B cell (primary cell): ENCODE data around the gene ADAMTSL1. TPM values are rescaled to one million over a fixed set of nuclear protein-coding genes. Genes with fewer than 3 reads are reported as not detected.

Experiments
- ATAC-seq: fragments of 200-7000 bp; cut with Tn5 transposase; one replicate; pipeline ENCODE4 v1.10.0; 2021; ENCODE audit warnings: low read depth, mild to moderate bottlenecking, moderate number of reproducible peaks, moderate library complexity
- CTCF ChIA-PET: fragments of 350-600 bp; sonication (Branson Sonifier 250); formaldehyde crosslinking; loops from one replicate; lab custom pipeline; 2021; ENCODE audit warnings: antibody characterized with exemption, inconsistent platforms; lab: Charles Lee
- POLR2A ChIA-PET: fragments of 350-600 bp; sonication (Branson Sonifier 250); formaldehyde crosslinking; loops from one replicate; lab custom pipeline; 2021; ENCODE audit warnings: antibody characterized with exemption; lab: Charles Lee
- DNase-seq: peaks from one replicate; pipeline ENCODE4 v3.0.0; 2013
- H2AFZ ChIP-seq: 2 replicates; pipeline ENCODE4 v1.6.1; 2012; ENCODE audit warnings: mild to moderate bottlenecking, low read depth, low read length; ENCODE audit not compliant: insufficient read depth, poor library complexity, severe bottlenecking
- H3K27ac ChIP-seq, 2 donors: 1 replicate in 1 of 2; 2 replicates in 1 of 2; pipeline ENCODE4 v1.5.1; 2012 to 2013; ENCODE audit warnings: low read length in 2 of 2, mild to moderate bottlenecking in 2 of 2, moderate library complexity in 1 of 2
- H3K27me3 ChIP-seq, 4 experiments: fragments of 200-600 bp in 1 of 4; sonication (generic) in 1 of 4; replicated peaks in 1 of 4; 1 replicate in 2 of 4; 2 replicates in 2 of 4; pipeline versions ENCODE4 v1.6.1 to v1.7.0; 2013 to 2016; ENCODE audit warnings: low read length in 3 of 4, mild to moderate bottlenecking in 2 of 4, mixed read lengths in 1 of 4, moderate library complexity in 1 of 4; ENCODE audit not compliant: insufficient read depth in 4 of 4, control insufficient read depth in 3 of 4; ENCODE audit errors: control extremely low read depth in 1 of 4
- H3K36me3 ChIP-seq, 2 experiments: replicated peaks in 1 of 2; 1 replicate in 1 of 2; 2 replicates in 1 of 2; pipeline versions ENCODE4 v1.6.1 to v1.7.1; 2013; ENCODE audit warnings: low read length in 1 of 2; ENCODE audit not compliant: insufficient read depth in 2 of 2, control insufficient read depth in 1 of 2; ENCODE audit errors: control extremely low read depth in 1 of 2, extremely low read depth in 1 of 2
- H3K4me1 ChIP-seq, 2 donors: fragments of 200-600 bp in 1 of 2; sonication (generic) in 1 of 2; 1 replicate in 1 of 2; 2 replicates in 1 of 2; pipeline versions ENCODE4 v1.5.1 to v1.6.1; 2013 to 2017; ENCODE audit warnings: low read length in 2 of 2; ENCODE audit not compliant: control insufficient read depth in 2 of 2, insufficient read depth in 2 of 2
- H3K4me2 ChIP-seq: replicated peaks from 2 replicates; pipeline ENCODE3; 2012; ENCODE audit warnings: mild to moderate bottlenecking, low read depth, low read length; ENCODE audit not compliant: poor library complexity, severe bottlenecking
- H3K4me3 ChIP-seq, 5 experiments: fragments of 200-600 bp in 1 of 5; sonication (generic) in 1 of 5; 1 replicate in 3 of 5; 2 replicates in 2 of 5; pipeline versions ENCODE4 v1.5.1 to v1.7.0; 2011 to 2016; ENCODE audit warnings: low read length in 4 of 5, mild to moderate bottlenecking in 4 of 5, low read depth in 2 of 5, control low read depth in 1 of 5, moderate library complexity in 1 of 5; ENCODE audit not compliant: insufficient read depth in 1 of 5; ENCODE audit errors: control extremely low read depth in 1 of 5, extremely low read depth in 1 of 5
- H3K79me2 ChIP-seq: fragments of 200-600 bp; sonication (generic); one replicate; pipeline ENCODE4 v1.6.0; 2016; ENCODE audit warnings: low read length; ENCODE audit not compliant: control insufficient read depth, insufficient read depth
- H3K9ac ChIP-seq: fragments of 200-600 bp; sonication (generic); 2 replicates; pipeline ENCODE4 v1.6.1; 2017; ENCODE audit warnings: mild to moderate bottlenecking, low read length, moderate library complexity
- H3K9me3 ChIP-seq, 3 donors: one replicate each; pipeline versions ENCODE4 v1.6.1 to v1.7.1; 2013; ENCODE audit warnings: low read length in 2 of 3; ENCODE audit not compliant: control insufficient read depth in 2 of 3, insufficient read depth in 1 of 3; ENCODE audit errors: control extremely low read depth in 1 of 3
- H4K20me1 ChIP-seq: 2 replicates; pipeline ENCODE4 v1.6.0; 2012; ENCODE audit warnings: mild to moderate bottlenecking, low read length; ENCODE audit not compliant: insufficient read depth, control insufficient read depth, poor library complexity, severe bottlenecking
- H3K27ac Mint-ChIP-seq: one replicate; pipeline ENCODE4 v1.8.0; 2021; ENCODE audit warnings: mixed read lengths
- H3K27me3 Mint-ChIP-seq: one replicate; pipeline ENCODE4 v1.8.0; 2021; ENCODE audit warnings: mixed read lengths
- H3K4me1 Mint-ChIP-seq: one replicate; pipeline ENCODE4 v1.8.0; 2021; ENCODE audit warnings: mixed read lengths
- H3K4me3 Mint-ChIP-seq: one replicate; pipeline ENCODE4 v1.8.0; 2021; ENCODE audit warnings: mixed read lengths
- H3K9me3 Mint-ChIP-seq: one replicate; pipeline ENCODE4 v1.8.0; 2022; ENCODE audit warnings: mixed read lengths; ENCODE audit not compliant: insufficient read depth
- EZH2 ChIP-seq: IDR thresholded peaks from 2 replicates; pipeline ENCODE4 v1.6.1; 2012; ENCODE audit warnings: borderline replicate concordance, low read depth, mild to moderate bottlenecking, moderate library complexity, low read length; ENCODE audit not compliant: insufficient read depth, poor library complexity, severe bottlenecking
- WGBS: methylation state at CpG from one replicate; pipeline ENCODE4 v1.1.5; 2013; ENCODE audit warnings: missing lambda C conversion rate; ENCODE audit not compliant: insufficient coverage; 5-methylcytosine and 5-hydroxymethylcytosine counted together
- intact Hi-C: fragments of 100-400 bp; cut with micrococcal nuclease; formaldehyde crosslinking; loops from one replicate; pipeline ENCODE4 v1.10.0; 2022
- polyA plus RNA-seq: library from polyadenylated mRNA; depleted of rRNA; stranded (reverse); fragments of >200 nt; gene quantifications from 2 replicates; pipeline ENCODE4 v1.2.3, GENCODE V29; 2012
- total RNA-seq, 2 donors: library from RNA; stranded (reverse); fragments of 120-200 nt in 1 of 2; gene quantifications; 1 replicate in 1 of 2; 2 replicates in 1 of 2; pipeline versions ENCODE4 v1.2.3 to v1.2.4, GENCODE V29; 2013 to 2022
- TF ChIP-seq, protein P1 (sequence below): fragments of 200-600 bp; IDR thresholded peaks from one replicate; pipeline ENCODE4 v1.8.0; 2022; ENCODE audit warnings: antibody characterized with exemption, mild to moderate bottlenecking

The ADAMTSL1 gene
- total and polyA plus RNA-seq, 2 donors (not counting 1 experiment from before 2014, with no cell fraction given) = not detected

DNA sequence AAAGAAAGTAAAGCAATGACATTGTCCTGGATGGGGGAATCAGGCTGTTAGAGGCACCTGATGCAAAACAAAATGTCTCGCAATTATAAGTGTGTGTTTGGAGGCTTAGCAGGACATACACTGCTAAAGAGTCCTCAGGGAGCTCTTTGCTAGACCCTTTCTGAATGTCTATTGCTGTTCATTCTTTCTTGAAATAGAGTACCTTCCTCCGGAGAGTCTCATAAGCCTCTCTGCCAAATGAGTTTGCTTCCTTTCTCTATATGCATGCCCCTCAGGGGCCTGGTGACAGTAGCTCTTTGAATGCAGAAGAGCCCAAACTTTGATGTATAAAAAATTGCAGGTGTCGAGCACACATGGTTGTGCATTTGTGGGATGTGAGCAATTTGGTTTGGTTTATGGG lies 26.4 kb upstream of the ADAMTSL1 start:
- no peaks in the 10 kb centered on the region for H3K4me1 ChIP-seq
- TF ChIP-seq, protein P1, sequence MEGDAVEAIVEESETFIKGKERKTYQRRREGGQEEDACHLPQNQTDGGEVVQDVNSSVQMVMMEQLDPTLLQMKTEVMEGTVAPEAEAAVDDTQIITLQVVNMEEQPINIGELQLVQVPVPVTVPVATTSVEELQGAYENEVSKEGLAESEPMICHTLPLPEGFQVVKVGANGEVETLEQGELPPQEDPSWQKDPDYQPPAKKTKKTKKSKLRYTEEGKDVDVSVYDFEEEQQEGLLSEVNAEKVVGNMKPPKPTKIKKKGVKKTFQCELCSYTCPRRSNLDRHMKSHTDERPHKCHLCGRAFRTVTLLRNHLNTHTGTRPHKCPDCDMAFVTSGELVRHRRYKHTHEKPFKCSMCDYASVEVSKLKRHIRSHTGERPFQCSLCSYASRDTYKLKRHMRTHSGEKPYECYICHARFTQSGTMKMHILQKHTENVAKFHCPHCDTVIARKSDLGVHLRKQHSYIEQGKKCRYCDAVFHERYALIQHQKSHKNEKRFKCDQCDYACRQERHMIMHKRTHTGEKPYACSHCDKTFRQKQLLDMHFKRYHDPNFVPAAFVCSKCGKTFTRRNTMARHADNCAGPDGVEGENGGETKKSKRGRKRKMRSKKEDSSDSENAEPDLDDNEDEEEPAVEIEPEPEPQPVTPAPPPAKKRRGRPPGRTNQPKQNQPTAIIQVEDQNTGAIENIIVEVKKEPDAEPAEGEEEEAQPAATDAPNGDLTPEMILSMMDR = no peak
- TF ChIP-seq EZH2 = no peak
- H2AFZ ChIP-seq = no peak overlapping the region
- H3K4me3 ChIP-seq = no peak overlapping the region
- no peaks in the 10 kb centered on the region for H4K20me1 ChIP-seq
- H3K9ac ChIP-seq = no peak overlapping the region
- H3K9me3 Mint-ChIP-seq = no peaks in the 10 kb centered on the region
- no peaks in the 10 kb centered on the region for H3K36me3 ChIP-seq
- 82% methylated on average over 1 of the region's 3 CpGs for WGBS
- H3K27me3 Mint-ChIP-seq = no peaks in the 10 kb centered on the region
- H3K4me2 ChIP-seq = no peak overlapping the region
- no peaks in the 10 kb centered on the region for H3K4me1 Mint-ChIP-seq
- CTCF ChIA-PET = no interaction called here
- no peaks in the 10 kb centered on the region for H3K79me2 ChIP-seq
- POLR2A ChIA-PET = no interaction called here
- DNase-seq (no peak), ATAC-seq (no peak)
- no peak overlapping the region for H3K27ac Mint-ChIP-seq
- no peaks in the 10 kb centered on the region for H3K27me3 ChIP-seq
- H3K27ac ChIP-seq = no peak overlapping the region
- H3K9me3 ChIP-seq = no peaks in the 10 kb centered on the region
- intact Hi-C loops = no loop called here
- no peak overlapping the region for H3K4me3 Mint-ChIP-seq

DNA sequence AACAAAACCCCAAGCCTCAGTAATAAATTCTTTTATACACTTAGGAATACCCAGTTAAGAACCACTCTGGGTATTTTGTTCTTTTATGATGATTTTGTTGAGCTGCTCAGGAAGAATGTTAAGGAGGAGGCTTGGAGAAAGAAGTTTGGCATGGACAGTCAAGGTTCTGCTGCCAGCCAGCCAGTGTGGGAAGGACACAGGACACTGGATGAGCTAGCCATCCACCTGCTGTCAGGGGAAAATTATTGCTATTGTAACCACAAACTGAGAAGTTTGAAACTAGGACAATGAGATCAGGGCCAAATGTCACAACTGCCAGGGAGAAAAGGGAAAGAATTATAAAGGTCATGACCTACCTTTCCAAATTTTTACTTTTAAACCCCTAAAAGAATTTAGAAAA lies 25.9 kb upstream of the ADAMTSL1 start:
- H3K9me3 Mint-ChIP-seq = no peaks in the 10 kb centered on the region
- ChIA-PET POLR2A (no interaction called here), CTCF (no interaction called here)
- Histone ChIP-seq H3K9me3 (peaks cover 0 to 3% (median 0%) of the 10 kb centered on the region in 3 donors), H3K9ac (no peak overlapping the region), H3K27ac (no peak overlapping the region), H3K4me3 (no peak overlapping the region), H4K20me1 (no peaks in the 10 kb centered on the region), H3K36me3 (no peaks in the 10 kb centered on the region), H2AFZ (no peak overlapping the region), H3K79me2 (no peaks in the 10 kb centered on the region), H3K4me2 (no peak overlapping the region), H3K27me3 (no peaks in the 10 kb centered on the region), H3K4me1 (no peaks in the 10 kb centered on the region)
- no peaks in the 10 kb centered on the region for H3K4me1 Mint-ChIP-seq
- TF ChIP-seq, protein P1 = no peak
- TF ChIP-seq EZH2 = no peak
- ATAC-seq (no peak), DNase-seq (no peak)
- intact Hi-C loops = no loop called here
- H3K27ac Mint-ChIP-seq = no peak overlapping the region
- no peak overlapping the region for H3K4me3 Mint-ChIP-seq
- H3K27me3 Mint-ChIP-seq = no peaks in the 10 kb centered on the region
